ENCODE results near the gene NEFH. TPM values are rescaled to one million over a fixed set of nuclear protein-coding genes. Genes with fewer than 3 reads are reported as not detected.

The NEFH gene
- total RNA-seq, 1 donor from 2014 or later: 2.9 TPM

DNA sequence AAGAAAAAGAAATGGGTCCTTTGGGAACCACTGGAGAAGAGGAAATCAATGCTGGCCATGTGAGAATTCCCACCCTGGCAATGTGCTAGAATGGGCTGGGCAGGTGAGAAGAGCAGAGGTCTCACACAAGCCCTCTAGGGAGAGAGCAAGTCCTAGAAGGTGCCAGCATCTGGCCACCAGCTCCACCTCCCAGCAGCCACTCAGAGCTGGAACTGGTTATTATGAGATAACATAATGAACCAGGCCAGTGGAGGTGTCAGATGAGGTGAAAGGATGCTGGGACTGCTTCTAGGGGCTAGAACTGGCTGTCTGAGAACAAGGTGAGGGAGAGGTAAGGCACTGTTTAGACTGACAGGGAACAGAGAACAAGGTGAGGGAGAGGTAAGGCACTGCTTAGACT lies 29.3 kb downstream of the NEFH start:
- no peaks in the 10 kb centered on the region for H3K36me3 Mint-ChIP-seq (ENCODE audit: low read depth)
- TF ChIP-seq CTCF (conservative IDR thresholded peaks at IDR 0.05): no peak
- no peak for DNase-seq (ENCODE audit: low read depth, low spot score)
- H3K27me3 Mint-ChIP-seq (ENCODE audit: low read depth): no peaks in the 10 kb centered on the region
- H3K9me3 Mint-ChIP-seq: no peaks in the 10 kb centered on the region
- no peaks in the 10 kb centered on the region for H3K4me1 Mint-ChIP-seq
- H3K27ac Mint-ChIP-seq (ENCODE audit: unreplicated experiment): no peak overlapping the region
- no peak overlapping the region for H3K4me3 Mint-ChIP-seq

DNA sequence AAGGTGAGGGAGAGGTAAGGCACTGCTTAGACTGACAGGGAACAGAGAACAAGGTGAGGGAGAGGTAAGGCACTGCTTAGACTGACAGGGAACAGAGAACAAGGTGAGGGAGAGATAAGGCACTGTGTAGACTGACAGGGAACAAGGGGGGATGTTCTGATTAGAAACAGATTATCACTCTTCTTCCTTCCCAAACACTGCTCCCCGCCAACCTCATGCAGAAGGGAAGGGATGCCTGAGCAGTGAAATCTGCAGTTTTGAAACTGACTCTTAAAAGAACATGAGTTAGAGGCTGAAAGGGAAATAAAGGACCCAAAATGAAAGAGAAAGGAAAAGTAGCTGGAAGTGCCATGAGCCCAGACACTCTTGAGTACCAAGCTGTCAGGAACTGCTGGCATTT lies 29.8 kb downstream of the NEFH start:
- Mint-ChIP-seq H3K4me3 (no peak overlapping the region), H3K36me3 (ENCODE audit: low read depth) (no peaks in the 10 kb centered on the region), H3K9me3 (no peaks in the 10 kb centered on the region), H3K4me1 (no peaks in the 10 kb centered on the region), H3K27me3 (ENCODE audit: low read depth) (no peaks in the 10 kb centered on the region), H3K27ac (ENCODE audit: unreplicated experiment) (no peak overlapping the region)
- DNase-seq (ENCODE audit: low read depth, low spot score): no peak
- TF ChIP-seq CTCF (conservative IDR thresholded peaks at IDR 0.05): no peak

- no peak for TF ChIP-seq CTCF (conservative IDR thresholded peaks at IDR 0.05)
- Mint-ChIP-seq H3K4me3 (no peak overlapping the region), H3K4me1 (no peaks in the 10 kb centered on the region), H3K9me3 (no peaks in the 10 kb centered on the region), H3K27ac (ENCODE audit: unreplicated experiment) (no peak overlapping the region), H3K36me3 (ENCODE audit: low read depth) (peaks cover 2% of the 10 kb centered on the region), H3K27me3 (ENCODE audit: low read depth) (no peaks in the 10 kb centered on the region)
- no peak for DNase-seq (ENCODE audit: low read depth, low spot score)
Measured at GRCh38 chr22:29510542-29510941, 30.5 kb downstream of the NEFH start.

GRCh38 chr22:29511126-29511862 lies 31.3 kb downstream of the NEFH start:
- no peak for DNase-seq (ENCODE audit: low read depth, low spot score)
- H3K27me3 Mint-ChIP-seq (ENCODE audit: low read depth): no peaks in the 10 kb centered on the region
- no peaks in the 10 kb centered on the region for H3K9me3 Mint-ChIP-seq
- peaks cover 2% of the 10 kb centered on the region for H3K36me3 Mint-ChIP-seq (ENCODE audit: low read depth)
- no peak for TF ChIP-seq CTCF (conservative IDR thresholded peaks at IDR 0.05)
- no peaks in the 10 kb centered on the region for H3K4me1 Mint-ChIP-seq
- no peak overlapping the region for H3K4me3 Mint-ChIP-seq
- no peak overlapping the region for H3K27ac Mint-ChIP-seq (ENCODE audit: unreplicated experiment)

- Mint-ChIP-seq H3K27ac (ENCODE audit: unreplicated experiment) (no peak overlapping the region), H3K4me1 (no peaks in the 10 kb centered on the region), H3K4me3 (no peak overlapping the region), H3K36me3 (ENCODE audit: low read depth) (peaks cover 3% of the 10 kb centered on the region), H3K27me3 (ENCODE audit: low read depth) (no peaks in the 10 kb centered on the region), H3K9me3 (no peaks in the 10 kb centered on the region)
- no peak for TF ChIP-seq CTCF (conservative IDR thresholded peaks at IDR 0.05)
- no peak for DNase-seq (ENCODE audit: low read depth, low spot score)
Measured at GRCh38 chr22:29512031-29512430, 32.0 kb downstream of the NEFH start.

All from neural crest cell (in vitro differentiated cells).